EL (cell line): ENCODE results near the gene PELI1.

Source experiments
- DNase-seq: peaks from one replicate; pipeline ENCODE4 v3.0.0-alpha.2; 2016

The PELI1 gene, protein sequence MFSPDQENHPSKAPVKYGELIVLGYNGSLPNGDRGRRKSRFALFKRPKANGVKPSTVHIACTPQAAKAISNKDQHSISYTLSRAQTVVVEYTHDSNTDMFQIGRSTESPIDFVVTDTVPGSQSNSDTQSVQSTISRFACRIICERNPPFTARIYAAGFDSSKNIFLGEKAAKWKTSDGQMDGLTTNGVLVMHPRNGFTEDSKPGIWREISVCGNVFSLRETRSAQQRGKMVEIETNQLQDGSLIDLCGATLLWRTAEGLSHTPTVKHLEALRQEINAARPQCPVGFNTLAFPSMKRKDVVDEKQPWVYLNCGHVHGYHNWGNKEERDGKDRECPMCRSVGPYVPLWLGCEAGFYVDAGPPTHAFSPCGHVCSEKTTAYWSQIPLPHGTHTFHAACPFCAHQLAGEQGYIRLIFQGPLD

GRCh38 chr2:64144057-64145013 lies at the start of gene PELI1:
PELI1 (minus strand) TSS chr2:64144420; CDS start chr2:64108310, 36,110 bp downstream.
- DNase-seq, result peak; percentile 96

DNA sequence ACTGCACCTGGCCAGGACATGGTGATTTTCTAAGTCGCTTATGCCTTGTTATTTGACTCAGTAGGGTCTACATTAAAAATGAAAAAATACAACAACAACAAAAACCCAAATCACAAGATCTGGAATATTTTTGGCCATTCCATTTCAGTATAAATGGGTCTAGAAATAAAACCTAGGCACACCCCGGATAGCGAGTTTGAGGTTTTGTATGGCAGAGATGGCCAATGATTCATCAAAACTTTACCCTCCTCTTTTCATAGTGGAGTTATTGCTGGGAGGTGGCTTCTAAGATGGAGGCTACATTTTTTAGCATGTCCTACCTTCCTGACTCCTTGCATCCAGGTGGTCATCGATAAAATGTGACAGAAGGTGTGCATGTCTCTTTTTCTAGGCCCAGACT lies 49.3 kb upstream of the PELI1 start:
- DNase-seq, result no peak

DNA sequence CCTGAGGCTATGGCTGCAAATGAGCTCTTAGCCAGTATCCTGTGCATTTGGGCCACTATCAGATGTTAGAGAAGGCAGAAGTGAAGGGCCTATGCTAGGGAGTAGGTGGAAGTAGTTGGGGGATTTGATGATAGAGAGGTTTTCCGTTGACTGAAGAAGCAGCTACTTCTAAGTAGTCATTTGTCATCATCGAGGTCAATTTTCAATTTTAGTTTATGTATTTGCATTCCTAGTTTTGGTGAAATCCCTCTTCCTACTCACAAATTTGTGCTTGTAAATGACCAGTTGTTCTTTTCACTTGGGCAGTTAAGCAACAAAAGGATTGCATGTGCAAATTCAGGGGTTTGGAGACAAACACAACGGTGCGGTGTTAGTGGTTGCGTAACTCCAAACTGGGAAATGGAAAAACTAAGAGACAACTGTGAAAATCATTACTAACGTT lies 48.5 kb upstream of the PELI1 start:
- no peak for DNase-seq

- DNase-seq, result no peak
Observed at GRCh38 chr2:64192125-64192479, 47.9 kb upstream of the PELI1 start.

DNA sequence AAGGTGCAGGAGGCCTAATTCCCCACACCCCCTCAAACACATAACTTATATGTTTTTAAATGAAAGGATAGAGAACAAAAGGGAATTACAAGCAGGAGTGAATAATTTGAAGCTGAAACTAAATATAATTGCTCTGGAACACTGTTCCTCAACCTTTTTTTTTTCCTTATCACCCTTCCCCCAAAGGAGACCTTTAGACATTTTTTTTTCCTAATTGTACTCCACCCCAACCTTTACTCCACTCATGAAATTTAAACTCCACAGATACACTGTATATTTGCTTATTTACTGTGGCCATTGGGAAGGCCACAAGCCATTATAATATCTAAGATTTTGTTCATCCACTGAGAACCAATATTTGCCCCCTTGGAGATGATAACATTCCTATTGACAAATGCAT lies 45.4 kb upstream of the PELI1 start:
- no peak for DNase-seq

DNA sequence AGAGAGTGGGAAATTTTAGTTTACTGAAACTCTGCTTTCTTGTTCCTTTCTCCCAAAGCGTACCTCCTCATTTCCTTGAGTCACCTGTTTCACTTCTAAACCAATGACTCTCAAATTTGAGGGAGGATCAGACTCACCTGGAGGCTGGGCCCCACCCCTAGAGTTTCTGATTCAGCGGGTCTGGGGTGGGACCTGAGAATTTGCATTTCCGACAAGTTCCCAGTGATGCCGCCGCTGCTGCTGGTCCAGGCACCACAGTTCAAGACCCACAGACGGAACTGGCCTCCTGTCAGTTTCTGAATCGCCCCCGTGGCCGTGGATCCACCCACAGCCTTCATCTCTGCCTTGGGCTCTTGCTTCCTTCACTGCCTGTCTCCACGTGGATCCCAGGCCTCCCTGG lies 44.9 kb upstream of the PELI1 start:
- DNase-seq, result no peak

- peak; percentile 8 for DNase-seq
Observed at GRCh38 chr2:64186699-64187605, 42.7 kb upstream of the PELI1 start.

- no peak for DNase-seq
Observed at GRCh38 chr2:64179582-64180321, 35.5 kb upstream of the PELI1 start.

DNA sequence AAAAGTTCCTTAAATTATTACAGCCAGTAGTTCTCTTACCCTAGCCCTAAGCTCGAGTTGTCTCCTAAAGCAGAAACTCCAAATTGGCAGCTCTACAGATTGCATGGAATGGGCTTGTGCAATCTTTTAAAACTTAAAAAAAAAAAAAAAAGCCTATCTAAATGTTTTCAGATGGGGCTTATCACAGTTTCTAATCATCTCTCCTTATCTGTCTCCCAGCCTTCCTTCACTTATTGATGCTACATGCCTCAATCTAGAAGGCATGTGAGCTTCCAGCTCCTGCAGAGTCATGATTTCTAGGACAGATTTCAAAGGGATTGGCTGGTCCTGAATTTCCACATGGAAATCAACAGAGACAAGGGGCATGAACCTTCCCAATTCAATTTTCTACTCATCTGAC lies 33.1 kb upstream of the PELI1 start:
- DNase-seq, result peak; percentile 1

GRCh38 chr2:64175419-64176197 lies 31.4 kb upstream of the PELI1 start:
- DNase-seq, result no peak

DNA sequence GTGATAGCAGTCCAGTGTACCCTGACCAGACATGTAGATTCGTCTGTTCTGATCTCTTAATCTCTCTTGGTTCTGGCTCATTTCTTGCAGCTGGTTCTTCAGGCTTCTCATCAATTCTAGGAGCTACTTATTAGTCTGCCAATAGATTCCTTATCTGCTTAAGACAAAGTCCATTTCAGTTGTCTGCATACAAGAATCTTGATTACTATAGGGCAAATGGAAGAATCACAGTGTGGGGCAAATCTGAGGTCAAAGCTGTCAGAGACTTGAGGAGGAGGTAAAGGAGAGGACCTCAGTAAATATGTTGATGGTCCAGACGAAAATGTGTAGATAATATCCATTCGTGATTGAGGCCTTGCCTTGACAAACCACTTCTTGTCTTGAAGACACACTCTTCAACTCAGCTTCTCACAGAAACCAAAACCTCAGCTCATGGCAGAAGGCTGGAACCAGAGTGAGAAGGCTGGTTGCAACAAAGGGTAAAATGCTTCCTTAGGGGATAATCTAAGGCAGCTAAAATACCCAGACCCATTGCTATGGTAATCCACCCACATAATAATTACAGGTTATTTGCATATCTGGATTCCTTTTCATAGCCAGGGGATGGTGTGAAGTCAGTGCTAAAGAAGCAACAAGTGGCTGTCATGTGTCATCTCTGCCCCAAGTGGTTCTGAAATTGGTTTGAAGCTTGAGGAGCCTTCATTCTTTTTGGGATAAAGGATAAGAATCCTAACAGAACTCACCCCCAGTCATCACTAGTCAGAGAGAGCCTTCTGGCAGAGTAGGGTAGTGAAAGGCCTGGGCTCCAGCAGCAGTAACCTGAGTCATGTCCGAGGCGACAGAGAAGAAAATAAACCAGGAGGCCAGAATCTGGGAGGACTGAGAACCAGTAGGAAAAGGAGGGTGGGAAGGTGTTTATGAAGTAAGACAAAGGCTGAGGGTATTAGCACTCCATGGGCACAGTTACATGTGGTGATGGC lies 29.2 kb upstream of the PELI1 start:
- DNase-seq, result no peak

DNA sequence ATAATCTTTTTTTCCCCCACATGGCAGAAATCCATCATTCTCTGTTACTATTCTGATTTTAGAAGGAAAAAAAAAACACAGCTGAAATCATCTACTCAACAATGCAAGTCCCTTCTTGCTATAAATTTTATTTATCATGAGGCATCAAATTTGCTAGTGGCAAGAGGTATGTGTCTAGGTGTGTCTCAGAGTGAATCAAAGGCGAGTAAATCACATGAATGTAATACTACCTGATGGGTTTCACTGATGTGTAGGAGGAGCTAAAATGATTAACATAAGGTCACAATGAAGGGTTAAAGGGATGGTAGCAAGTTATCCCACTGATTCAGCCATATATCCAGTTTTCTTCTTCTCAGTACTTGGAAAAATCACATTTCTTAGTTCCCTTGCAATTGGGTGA lies 24.5 kb upstream of the PELI1 start:
- DNase-seq, result no peak

GRCh38 chr2:64168201-64168600 lies 24.0 kb upstream of the PELI1 start:
- no peak for DNase-seq

GRCh38 chr2:64166637-64167420 lies 22.6 kb upstream of the PELI1 start:
- peak; percentile 11 for DNase-seq

DNA sequence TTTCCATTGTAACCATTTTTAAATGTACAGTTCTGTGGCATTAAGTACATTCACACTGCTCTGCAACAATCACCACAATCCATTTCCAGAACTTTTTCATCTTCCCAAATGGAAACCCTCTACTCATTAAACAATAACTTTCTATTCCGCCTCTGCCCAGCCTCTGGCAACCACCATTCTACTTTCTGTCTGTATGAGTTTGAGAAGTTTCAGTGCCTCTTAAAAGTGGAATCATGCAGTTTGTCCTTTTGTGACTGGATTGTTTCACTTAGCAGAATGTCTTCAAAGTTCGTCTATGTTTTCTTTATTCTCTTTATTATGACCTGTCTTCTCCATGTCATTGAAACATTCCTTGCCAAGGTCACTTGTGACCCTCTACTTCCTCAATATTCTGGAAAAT lies 22.0 kb upstream of the PELI1 start:
- no peak for DNase-seq

GRCh38 chr2:64165706-64166105 lies 21.5 kb upstream of the PELI1 start:
- peak; percentile 46 for DNase-seq

DNA sequence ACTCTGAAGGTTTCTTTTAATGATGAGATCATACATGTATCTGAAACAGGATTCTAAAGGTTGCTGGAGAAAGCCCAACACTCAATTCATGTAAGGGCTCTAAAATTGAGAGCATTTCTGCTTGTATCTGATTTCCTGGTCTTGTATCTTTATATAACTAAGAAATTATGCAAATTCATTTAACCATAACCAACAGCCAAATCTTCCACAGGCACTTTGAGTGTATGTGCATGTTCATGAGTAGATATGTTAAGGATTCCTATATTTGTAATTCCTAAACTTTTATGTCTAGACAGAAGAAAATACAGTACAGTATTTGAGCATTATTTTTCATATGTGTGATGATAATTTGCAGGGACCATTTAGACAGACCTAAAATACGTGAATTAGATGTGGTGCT lies 20.4 kb upstream of the PELI1 start:
- DNase-seq, result no peak

GRCh38 chr2:64162516-64162915 lies 18.3 kb upstream of the PELI1 start:
- no peak for DNase-seq

GRCh38 chr2:64157792-64158191 lies 13.6 kb upstream of the PELI1 start:
- no peak for DNase-seq
